GM12878 (cell line): Measurements from ENCODE around the gene DNAAF8.

Experiments
- BHLHE40 ChIP-seq, 2 experiments: fragments of 450-650 bp in 1 of 2; IDR thresholded peaks; 2 replicates each; pipeline ENCODE4 v1.6.1; 2011 to 2017; ENCODE audit warnings: low read depth in 2 of 2, borderline replicate concordance in 1 of 2, improper control_type of control experiment in 1 of 2, low read length in 1 of 2, mild to moderate bottlenecking in 1 of 2
- MTA3 ChIP-seq: IDR thresholded peaks from 2 replicates; pipeline ENCODE4 v1.6.1; 2012; ENCODE audit warnings: low read length, inconsistent platforms, borderline replicate concordance
- MYC ChIP-seq: IDR thresholded peaks from 2 replicates; pipeline ENCODE4 v1.6.1; 2011; ENCODE audit warnings: mild to moderate bottlenecking, low read length, moderate library complexity, inconsistent platforms; ENCODE audit not compliant: insufficient read depth, insufficient replicate concordance, insufficient read length, severe bottlenecking
- TF ChIP-seq, protein P1 (sequence below), 3 experiments: IDR thresholded peaks in 2 of 3; conservative IDR thresholded peaks in 1 of 3; 2 replicates each; pipeline ENCODE4 v1.5.1; 2011; ENCODE audit warnings: low read depth in 3 of 3, low read length in 3 of 3, mild to moderate bottlenecking in 3 of 3, control low read depth in 2 of 3, moderate library complexity in 2 of 3, inconsistent platforms in 1 of 3, mixed read lengths in 1 of 3; ENCODE audit not compliant: control insufficient read depth in 2 of 3, insufficient read depth in 1 of 3; ENCODE audit errors: extremely low read depth in 1 of 3

DNA sequence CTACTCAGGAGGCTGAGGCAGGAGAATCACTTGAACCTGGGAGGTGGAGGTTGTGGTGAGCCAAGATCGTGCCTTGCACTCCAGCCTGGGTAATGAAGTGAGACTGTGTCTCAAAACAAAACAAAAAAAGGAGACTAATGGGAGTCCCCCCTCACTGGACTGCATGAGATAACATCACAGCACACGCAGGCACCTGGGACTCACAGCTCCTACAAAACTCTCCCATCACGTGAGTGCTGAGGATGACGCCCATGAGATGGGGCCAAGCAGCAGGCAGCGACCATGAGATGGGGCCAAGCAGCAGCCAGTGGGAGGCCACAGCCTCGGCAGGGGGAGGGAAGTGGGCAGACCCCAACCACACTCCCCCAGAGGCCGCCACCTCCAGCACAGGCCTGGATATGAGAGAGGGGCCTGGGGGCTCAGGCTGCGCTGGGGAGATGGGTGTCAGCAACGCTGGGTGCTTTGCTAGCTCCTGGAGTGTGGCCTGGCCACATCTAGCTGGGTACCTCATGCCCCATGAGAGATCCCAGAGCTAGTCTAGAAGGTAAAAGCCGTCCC is 15.4 kb downstream of the DNAAF8 start:
- no peak for TF ChIP-seq MTA3
- TF ChIP-seq, protein P1, sequence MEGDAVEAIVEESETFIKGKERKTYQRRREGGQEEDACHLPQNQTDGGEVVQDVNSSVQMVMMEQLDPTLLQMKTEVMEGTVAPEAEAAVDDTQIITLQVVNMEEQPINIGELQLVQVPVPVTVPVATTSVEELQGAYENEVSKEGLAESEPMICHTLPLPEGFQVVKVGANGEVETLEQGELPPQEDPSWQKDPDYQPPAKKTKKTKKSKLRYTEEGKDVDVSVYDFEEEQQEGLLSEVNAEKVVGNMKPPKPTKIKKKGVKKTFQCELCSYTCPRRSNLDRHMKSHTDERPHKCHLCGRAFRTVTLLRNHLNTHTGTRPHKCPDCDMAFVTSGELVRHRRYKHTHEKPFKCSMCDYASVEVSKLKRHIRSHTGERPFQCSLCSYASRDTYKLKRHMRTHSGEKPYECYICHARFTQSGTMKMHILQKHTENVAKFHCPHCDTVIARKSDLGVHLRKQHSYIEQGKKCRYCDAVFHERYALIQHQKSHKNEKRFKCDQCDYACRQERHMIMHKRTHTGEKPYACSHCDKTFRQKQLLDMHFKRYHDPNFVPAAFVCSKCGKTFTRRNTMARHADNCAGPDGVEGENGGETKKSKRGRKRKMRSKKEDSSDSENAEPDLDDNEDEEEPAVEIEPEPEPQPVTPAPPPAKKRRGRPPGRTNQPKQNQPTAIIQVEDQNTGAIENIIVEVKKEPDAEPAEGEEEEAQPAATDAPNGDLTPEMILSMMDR (IDR thresholded peaks at IDR 0.05 in 2 of 3, conservative IDR thresholded peaks at IDR 0.05 in 1 of 3; ENCODE audit: control insufficient read depth in 2 of 3, extremely low read depth in 1 of 3, insufficient read depth in 1 of 3, low read depth in 3 of 3, low read length in 3 of 3), result no peak
- no peak for TF ChIP-seq MYC
- peak; percentile 62 to 81 for TF ChIP-seq BHLHE40 (IDR thresholded peaks at IDR 0.05; ENCODE audit: borderline replicate concordance in 1 of 2, low read depth in 2 of 2, low read length in 1 of 2)
